Measurements from ENCODE around the gene HOXD4.

- TF ChIP-seq REST (IDR thresholded peaks at IDR 0.05; ENCODE audit: insufficient read depth in 1 of 2, low read depth in 2 of 2, low read length in 2 of 2) (no peak), POLR2AphosphoS5 (IDR thresholded peaks at IDR 0.05; ENCODE audit: low read depth, low read length) (no peak), SIN3A (IDR thresholded peaks at IDR 0.05; ENCODE audit: borderline replicate concordance, insufficient read depth, low read length) (no peak)
These were observed 46.1 kb upstream of the HOXD4 start for GRCh38 chr2:176105078-176105729.
